Liver (tissue), 9 donors: ENCODE results near the gene SLC9A2. TPM values are rescaled to one million over a fixed set of nuclear protein-coding genes. Genes with fewer than 3 reads are reported as not detected.

Source experiments
- DNase-seq: peaks from one replicate; pipeline ENCODE4 v3.0.0-alpha.2; 2017; ENCODE audit warnings: low spot score
- H3K27ac ChIP-seq, 2 donors: one replicate each; pipeline ENCODE4 v1.7.0; 2013; ENCODE audit warnings: inconsistent platforms in 2 of 2, low read length in 2 of 2, control low read depth in 1 of 2, low read depth in 1 of 2, mild to moderate bottlenecking in 1 of 2
- H3K27me3 ChIP-seq, 4 donors: one replicate each; pipeline versions ENCODE4 v1.6.1 to v1.7.0; 2013; ENCODE audit warnings: low read length in 3 of 4, inconsistent platforms in 1 of 4, mild to moderate bottlenecking in 1 of 4, moderate library complexity in 1 of 4; ENCODE audit not compliant: control insufficient read depth in 4 of 4, insufficient read depth in 4 of 4
- H3K36me3 ChIP-seq, 4 donors: one replicate each; pipeline versions ENCODE4 v1.6.1 to v1.7.0; 2013; ENCODE audit warnings: low read length in 3 of 4, mild to moderate bottlenecking in 3 of 4, low read depth in 1 of 4, moderate library complexity in 1 of 4; ENCODE audit not compliant: control insufficient read depth in 4 of 4, insufficient read depth in 3 of 4
- H3K4me1 ChIP-seq, 4 donors: one replicate each; pipeline versions ENCODE4 v1.6.1 to v1.7.0; 2013; ENCODE audit warnings: low read length in 3 of 4, mild to moderate bottlenecking in 3 of 4, moderate library complexity in 1 of 4; ENCODE audit not compliant: control insufficient read depth in 4 of 4, insufficient read depth in 4 of 4
- H3K4me3 ChIP-seq, 3 donors: one replicate each; pipeline versions ENCODE4 v1.6.1 to v1.7.0; 2013; ENCODE audit warnings: low read length in 3 of 3, control low read depth in 1 of 3, low read depth in 1 of 3, mild to moderate bottlenecking in 1 of 3
- H3K9ac ChIP-seq, 2 donors: one replicate each; pipeline ENCODE4 v1.7.0; 2013; ENCODE audit warnings: low read length in 2 of 2, mild to moderate bottlenecking in 2 of 2, moderate library complexity in 2 of 2, control low read depth in 1 of 2, low read depth in 1 of 2
- H3K9me3 ChIP-seq, 4 donors: one replicate each; pipeline versions ENCODE4 v1.6.1 to v1.7.0; 2013; ENCODE audit warnings: low read length in 3 of 4; ENCODE audit not compliant: control insufficient read depth in 4 of 4
- EGR1 ChIP-seq, 2 donors: IDR thresholded peaks; 2 replicates each; pipeline ENCODE4 v1.6.1; 2016 to 2018; ENCODE audit warnings: antibody characterized with exemption in 2 of 2, low read depth in 2 of 2
- FOXA1 ChIP-seq: IDR thresholded peaks from 2 replicates; pipeline ENCODE4 v1.6.1; 2016; ENCODE audit warnings: antibody characterized with exemption
- FOXA2 ChIP-seq: IDR thresholded peaks from 2 replicates; pipeline ENCODE4 v1.6.1; 2016; ENCODE audit warnings: antibody characterized with exemption
- GABPA ChIP-seq, 2 donors: IDR thresholded peaks in 1 of 2; conservative IDR thresholded peaks in 1 of 2; 2 replicates each; pipeline ENCODE4 v1.6.1; 2016; ENCODE audit warnings: antibody characterized with exemption in 2 of 2, mild to moderate bottlenecking in 1 of 2, moderate library complexity in 1 of 2
- HNF4A ChIP-seq, 2 donors: conservative IDR thresholded peaks; 2 replicates each; pipeline ENCODE4 v1.6.1; 2016; ENCODE audit warnings: antibody characterized with exemption in 2 of 2, mild to moderate bottlenecking in 2 of 2
- HNF4G ChIP-seq: IDR thresholded peaks from 2 replicates; pipeline ENCODE4 v1.6.1; 2016; ENCODE audit warnings: antibody characterized with exemption
- JUND ChIP-seq, 2 donors: IDR thresholded peaks; 2 replicates each; pipeline ENCODE4 v1.6.1; 2016; ENCODE audit warnings: antibody characterized with exemption in 2 of 2
- NR2F2 ChIP-seq: IDR thresholded peaks from 2 replicates; pipeline ENCODE4 v1.6.1; 2016; ENCODE audit warnings: antibody characterized with exemption
- RAD21 ChIP-seq, 2 donors: IDR thresholded peaks; 2 replicates each; pipeline ENCODE4 v1.6.1; 2016; ENCODE audit warnings: antibody characterized with exemption in 2 of 2, mild to moderate bottlenecking in 2 of 2
- RXRA ChIP-seq, 2 donors: IDR thresholded peaks; 2 replicates each; pipeline ENCODE4 v1.6.1; 2017 to 2018; ENCODE audit warnings: antibody characterized with exemption in 2 of 2, mild to moderate bottlenecking in 1 of 2
- SP1 ChIP-seq: IDR thresholded peaks from 2 replicates; pipeline ENCODE4 v1.6.1; 2018; ENCODE audit warnings: antibody characterized with exemption, mild to moderate bottlenecking
- TAF1 ChIP-seq: conservative IDR thresholded peaks from 2 replicates; pipeline ENCODE4 v1.6.1; 2016; ENCODE audit warnings: antibody characterized with exemption, mild to moderate bottlenecking
- YY1 ChIP-seq: IDR thresholded peaks from 2 replicates; pipeline ENCODE4 v1.6.1; 2016; ENCODE audit warnings: antibody characterized with exemption, mild to moderate bottlenecking
- WGBS: extraction: QIAGEN DNeasy Blood & Tissue Kit; methylation state at CpG from one replicate; pipeline ENCODE4 v1.1.7; 2013; 5-methylcytosine and 5-hydroxymethylcytosine counted together
- polyA plus RNA-seq, 2 donors: library from polyadenylated mRNA; stranded (reverse) in 1 of 2; unstranded in 1 of 2; fragments of 200-250 nt in 1 of 2; fragments of >200 nt in 1 of 2; fragmentation: Nextera tagmentation in 1 of 2; extraction: Ambion mirVana in 1 of 2; gene quantifications; one replicate each; pipeline versions ENCODE4 v1.2.1 to v1.2.3, GENCODE V29; 2013 to 2015
- total RNA-seq, 2 donors: library from RNA; depleted of rRNA; stranded (reverse); fragments of >200 nt; gene quantifications; one replicate each; pipeline ENCODE4 v1.2.3, GENCODE V29; 2014
- TF ChIP-seq, protein P1 (sequence below): IDR thresholded peaks from 2 replicates; pipeline ENCODE4 v1.6.1; 2016; ENCODE audit warnings: antibody characterized with exemption
- TF ChIP-seq, protein P2 (sequence below): fragments of 150-350 bp; IDR thresholded peaks from 2 replicates; pipeline ENCODE4 v1.5.1; 2017; ENCODE audit warnings: improper control_type of control experiment, low read depth, low read length; ENCODE audit not compliant: missing input control
- TF ChIP-seq, protein P3 (sequence below): IDR thresholded peaks from 2 replicates; pipeline ENCODE4 v1.6.1; 2016; ENCODE audit warnings: antibody characterized with exemption
- TF ChIP-seq, protein P4 (sequence below): IDR thresholded peaks from 2 replicates; pipeline ENCODE4 v1.6.1; 2016; ENCODE audit warnings: antibody characterized with exemption
- TF ChIP-seq, protein P5 (sequence below): IDR thresholded peaks from 2 replicates; pipeline ENCODE4 v1.6.1; 2016; ENCODE audit warnings: antibody characterized with exemption, mild to moderate bottlenecking
- donor health status: healthy.
- donor health status: healthy.
- donor health status: healthy.
- donor health status: healthy.
- donor health status: healthy.

SLC9A2 gene
- total and polyA plus RNA-seq, 4 donors = under 0.01 to 0.05 (median 0.01) TPM; not detected in 1

DNA sequence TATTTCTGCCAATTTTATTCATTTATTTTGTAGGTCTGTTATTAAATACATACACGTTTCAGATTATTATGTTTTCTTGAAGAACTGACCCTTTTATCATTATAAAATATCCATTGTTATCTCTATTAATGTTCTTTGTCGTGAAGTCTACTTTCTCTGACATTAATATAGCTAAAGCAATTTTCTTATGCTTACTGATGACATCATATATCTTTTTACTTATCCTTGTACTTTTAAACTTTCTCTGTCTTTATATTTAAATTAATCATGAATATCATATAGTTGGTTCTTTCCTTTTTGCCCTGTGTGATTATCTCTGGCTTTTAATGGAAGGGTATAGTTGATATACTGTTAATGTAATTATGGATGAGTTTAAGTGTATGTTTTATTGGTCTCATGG lies 36.5 kb upstream of the SLC9A2 start:
- WGBS = 74% methylated on average over 2 of the region's 2 CpGs
- Histone ChIP-seq H3K9ac (no peak overlapping the region), H3K4me1 (no peaks in the 10 kb centered on the region)

More for the DNA sequence above, 36.5 kb upstream of the SLC9A2 start:
- H3K4me3 ChIP-seq = no peak overlapping the region
- H3K27ac ChIP-seq = no peak overlapping the region
- no peak for DNase-seq
- TF ChIP-seq FOXA2 (no peak), EGR1 (IDR thresholded peaks at IDR 0.05; ENCODE audit: low read depth in 2 of 2) (no peak), RXRA (IDR thresholded peaks at IDR 0.05) (no peak), FOXA1 (no peak), GABPA (IDR thresholded peaks at IDR 0.05 in 1 of 2, conservative IDR thresholded peaks at IDR 0.05 in 1 of 2) (no peak), JUND (IDR thresholded peaks at IDR 0.05) (no peak), TAF1 (no peak), YY1 (no peak), HNF4G (no peak), HNF4A (conservative IDR thresholded peaks at IDR 0.05) (no peak), NR2F2 (no peak), RAD21 (IDR thresholded peaks at IDR 0.05) (no peak), SP1 (no peak)
- TF ChIP-seq, protein P1, sequence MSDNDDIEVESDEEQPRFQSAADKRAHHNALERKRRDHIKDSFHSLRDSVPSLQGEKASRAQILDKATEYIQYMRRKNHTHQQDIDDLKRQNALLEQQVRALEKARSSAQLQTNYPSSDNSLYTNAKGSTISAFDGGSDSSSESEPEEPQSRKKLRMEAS = no peak
- TF ChIP-seq, protein P2, sequence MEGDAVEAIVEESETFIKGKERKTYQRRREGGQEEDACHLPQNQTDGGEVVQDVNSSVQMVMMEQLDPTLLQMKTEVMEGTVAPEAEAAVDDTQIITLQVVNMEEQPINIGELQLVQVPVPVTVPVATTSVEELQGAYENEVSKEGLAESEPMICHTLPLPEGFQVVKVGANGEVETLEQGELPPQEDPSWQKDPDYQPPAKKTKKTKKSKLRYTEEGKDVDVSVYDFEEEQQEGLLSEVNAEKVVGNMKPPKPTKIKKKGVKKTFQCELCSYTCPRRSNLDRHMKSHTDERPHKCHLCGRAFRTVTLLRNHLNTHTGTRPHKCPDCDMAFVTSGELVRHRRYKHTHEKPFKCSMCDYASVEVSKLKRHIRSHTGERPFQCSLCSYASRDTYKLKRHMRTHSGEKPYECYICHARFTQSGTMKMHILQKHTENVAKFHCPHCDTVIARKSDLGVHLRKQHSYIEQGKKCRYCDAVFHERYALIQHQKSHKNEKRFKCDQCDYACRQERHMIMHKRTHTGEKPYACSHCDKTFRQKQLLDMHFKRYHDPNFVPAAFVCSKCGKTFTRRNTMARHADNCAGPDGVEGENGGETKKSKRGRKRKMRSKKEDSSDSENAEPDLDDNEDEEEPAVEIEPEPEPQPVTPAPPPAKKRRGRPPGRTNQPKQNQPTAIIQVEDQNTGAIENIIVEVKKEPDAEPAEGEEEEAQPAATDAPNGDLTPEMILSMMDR = no peak
- TF ChIP-seq, protein P3, sequence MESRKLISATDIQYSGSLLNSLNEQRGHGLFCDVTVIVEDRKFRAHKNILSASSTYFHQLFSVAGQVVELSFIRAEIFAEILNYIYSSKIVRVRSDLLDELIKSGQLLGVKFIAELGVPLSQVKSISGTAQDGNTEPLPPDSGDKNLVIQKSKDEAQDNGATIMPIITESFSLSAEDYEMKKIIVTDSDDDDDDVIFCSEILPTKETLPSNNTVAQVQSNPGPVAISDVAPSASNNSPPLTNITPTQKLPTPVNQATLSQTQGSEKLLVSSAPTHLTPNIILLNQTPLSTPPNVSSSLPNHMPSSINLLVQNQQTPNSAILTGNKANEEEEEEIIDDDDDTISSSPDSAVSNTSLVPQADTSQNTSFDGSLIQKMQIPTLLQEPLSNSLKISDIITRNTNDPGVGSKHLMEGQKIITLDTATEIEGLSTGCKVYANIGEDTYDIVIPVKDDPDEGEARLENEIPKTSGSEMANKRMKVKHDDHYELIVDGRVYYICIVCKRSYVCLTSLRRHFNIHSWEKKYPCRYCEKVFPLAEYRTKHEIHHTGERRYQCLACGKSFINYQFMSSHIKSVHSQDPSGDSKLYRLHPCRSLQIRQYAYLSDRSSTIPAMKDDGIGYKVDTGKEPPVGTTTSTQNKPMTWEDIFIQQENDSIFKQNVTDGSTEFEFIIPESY = no peak
- TF ChIP-seq, protein P4, sequence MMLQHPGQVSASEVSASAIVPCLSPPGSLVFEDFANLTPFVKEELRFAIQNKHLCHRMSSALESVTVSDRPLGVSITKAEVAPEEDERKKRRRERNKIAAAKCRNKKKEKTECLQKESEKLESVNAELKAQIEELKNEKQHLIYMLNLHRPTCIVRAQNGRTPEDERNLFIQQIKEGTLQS = no peak
- TF ChIP-seq, protein P5, sequence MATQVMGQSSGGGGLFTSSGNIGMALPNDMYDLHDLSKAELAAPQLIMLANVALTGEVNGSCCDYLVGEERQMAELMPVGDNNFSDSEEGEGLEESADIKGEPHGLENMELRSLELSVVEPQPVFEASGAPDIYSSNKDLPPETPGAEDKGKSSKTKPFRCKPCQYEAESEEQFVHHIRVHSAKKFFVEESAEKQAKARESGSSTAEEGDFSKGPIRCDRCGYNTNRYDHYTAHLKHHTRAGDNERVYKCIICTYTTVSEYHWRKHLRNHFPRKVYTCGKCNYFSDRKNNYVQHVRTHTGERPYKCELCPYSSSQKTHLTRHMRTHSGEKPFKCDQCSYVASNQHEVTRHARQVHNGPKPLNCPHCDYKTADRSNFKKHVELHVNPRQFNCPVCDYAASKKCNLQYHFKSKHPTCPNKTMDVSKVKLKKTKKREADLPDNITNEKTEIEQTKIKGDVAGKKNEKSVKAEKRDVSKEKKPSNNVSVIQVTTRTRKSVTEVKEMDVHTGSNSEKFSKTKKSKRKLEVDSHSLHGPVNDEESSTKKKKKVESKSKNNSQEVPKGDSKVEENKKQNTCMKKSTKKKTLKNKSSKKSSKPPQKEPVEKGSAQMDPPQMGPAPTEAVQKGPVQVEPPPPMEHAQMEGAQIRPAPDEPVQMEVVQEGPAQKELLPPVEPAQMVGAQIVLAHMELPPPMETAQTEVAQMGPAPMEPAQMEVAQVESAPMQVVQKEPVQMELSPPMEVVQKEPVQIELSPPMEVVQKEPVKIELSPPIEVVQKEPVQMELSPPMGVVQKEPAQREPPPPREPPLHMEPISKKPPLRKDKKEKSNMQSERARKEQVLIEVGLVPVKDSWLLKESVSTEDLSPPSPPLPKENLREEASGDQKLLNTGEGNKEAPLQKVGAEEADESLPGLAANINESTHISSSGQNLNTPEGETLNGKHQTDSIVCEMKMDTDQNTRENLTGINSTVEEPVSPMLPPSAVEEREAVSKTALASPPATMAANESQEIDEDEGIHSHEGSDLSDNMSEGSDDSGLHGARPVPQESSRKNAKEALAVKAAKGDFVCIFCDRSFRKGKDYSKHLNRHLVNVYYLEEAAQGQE = no peak
- H3K36me3 ChIP-seq = no peaks in the 10 kb centered on the region
- H3K27me3 ChIP-seq = peaks cover 0 to 2% (median 0%) of the 10 kb centered on the region in 4 donors
- no peaks in the 10 kb centered on the region for H3K9me3 ChIP-seq
